ENCODE data around the gene FAM171A2.

- no peak for TF ChIP-seq POLR2A (IDR thresholded peaks at IDR 0.05; ENCODE audit: low read depth)
- no peak for TF ChIP-seq CTCF (IDR thresholded peaks at IDR 0.05)
- no peak for TF ChIP-seq POLR2AphosphoS5 (IDR thresholded peaks at IDR 0.05)
- no peak for TF ChIP-seq EP300 (IDR thresholded peaks at IDR 0.05)
These were observed 15.2 kb downstream of the FAM171A2 start for GRCh38 chr17:44348234-44348987.

All from esophagus muscularis mucosa (tissue), 4 donors.